OCI-LY7 (cell line): ENCODE data around the gene CRYZL1.

Experiments
- CTCF ChIP-seq: fragments of 200-600 bp; sonication (generic); conservative IDR thresholded peaks from 2 replicates; pipeline ENCODE4 v1.5.1; 2014; ENCODE audit warnings: mild to moderate bottlenecking, antibody characterized with exemption, low read length, moderate library complexity, mixed read lengths
- EZH2phosphoT487 ChIP-seq: fragments of 200-600 bp; sonication (generic); IDR thresholded peaks from 2 replicates; pipeline ENCODE4 v1.6.1; 2018; ENCODE audit warnings: low read depth, borderline replicate concordance, mild to moderate bottlenecking, mixed run types, antibody characterized with exemption, low read length, moderate library complexity, mixed read lengths

GRCh38 chr21:33655588-33656221 is 14.2 kb upstream of the CRYZL1 start:
- TF ChIP-seq CTCF: no peak
- no peak for TF ChIP-seq EZH2phosphoT487
